HepG2 (cell line): ENCODE measurements around the gene DPP6. TPM values are rescaled to one million over a fixed set of nuclear protein-coding genes. Genes with fewer than 3 reads are reported as not detected.

ENCODE experiments used
- BCL6 ChIP-seq: IDR thresholded peaks from 2 replicates; pipeline ENCODE4 v1.6.1; 2016; ENCODE audit warnings: missing genetic modification reagents, missing compliant biosample characterization
- CCDC6 ChIP-seq: sonication (generic); formaldehyde crosslinking; IDR thresholded peaks from 2 replicates; pipeline ENCODE4 v1.8.1; 2022; ENCODE audit warnings: mild to moderate bottlenecking, missing genetic modification reagents, moderate library complexity
- CEBPG ChIP-seq: IDR thresholded peaks from 2 replicates; pipeline ENCODE4 v1.6.1; 2016
- ETV5 ChIP-seq: IDR thresholded peaks from 2 replicates; pipeline ENCODE4 v1.6.1; 2018; ENCODE audit warnings: missing biosample characterization, missing genetic modification reagents, inconsistent platforms, borderline replicate concordance
- KDM5B ChIP-seq: sonication (generic); formaldehyde crosslinking; IDR thresholded peaks from 2 replicates; pipeline ENCODE4 v1.4.0; 2020; ENCODE audit warnings: missing genetic modification reagents, mild to moderate bottlenecking, borderline replicate concordance
- KDM6A ChIP-seq: IDR thresholded peaks from 2 replicates; pipeline ENCODE4 v1.6.1; 2016; ENCODE audit warnings: low read depth
- NR2C2 ChIP-seq: sonication (generic); formaldehyde crosslinking; IDR thresholded peaks from 2 replicates; pipeline ENCODE4 v1.4.0; 2020; ENCODE audit warnings: missing genetic modification reagents, mild to moderate bottlenecking, moderate library complexity, borderline replicate concordance
- POGZ ChIP-seq: sonication (generic); formaldehyde crosslinking; IDR thresholded peaks from 2 replicates; pipeline ENCODE4 v1.4.0; 2020; ENCODE audit warnings: mild to moderate bottlenecking, missing genetic modification reagents
- SSRP1 ChIP-seq: IDR thresholded peaks from 2 replicates; pipeline ENCODE4 v1.6.1; 2016; ENCODE audit warnings: control low read depth
- ZNF879 ChIP-seq: sonication (generic); formaldehyde crosslinking; IDR thresholded peaks from 2 replicates; pipeline ENCODE4 v1.8.1; 2023; ENCODE audit warnings: missing genetic modification reagents
- polyA plus RNA-seq, 8 experiments: library from polyadenylated mRNA; depleted of rRNA in 3 of 8; stranded (reverse) in 7 of 8; unstranded in 1 of 8; fragments of >200 nt; fragmentation: Illumina TruSeq in 4 of 8; extraction: Trizol in 4 of 8; gene quantifications; 2 replicates each; pipeline versions ENCODE4 v1.2.1 to v1.2.3, GENCODE V29; 2011 to 2016; ENCODE audit warnings: low read depth in 4 of 8, missing spikeins in 1 of 8, mixed read lengths in 1 of 8; ENCODE audit not compliant: insufficient read depth in 1 of 8
- total RNA-seq, 5 experiments: library from RNA; depleted of rRNA; stranded (reverse); fragments of >200 nt; fragmentation: Illumina TruSeq; extraction: Trizol; gene quantifications; 2 replicates each; pipeline ENCODE4 v1.2.3, GENCODE V29; 2016; ENCODE audit warnings: low read depth in 1 of 5
- TF ChIP-seq, protein P1 (sequence below): IDR thresholded peaks from 2 replicates; pipeline ENCODE4 v1.6.1; 2016; ENCODE audit warnings: missing biosample characterization, missing genetic modification reagents, low read depth
- TF ChIP-seq, protein P2 (sequence below): IDR thresholded peaks from 2 replicates; pipeline ENCODE4 v1.6.1; 2016; ENCODE audit warnings: mild to moderate bottlenecking, missing biosample characterization, missing genetic modification reagents
- TF ChIP-seq, protein P3 (sequence below): fragments of 450-650 bp; IDR thresholded peaks from 2 replicates; pipeline ENCODE4 v1.6.1; 2017; ENCODE audit warnings: mild to moderate bottlenecking
- TF ChIP-seq, protein P4 (sequence below): sonication (generic); formaldehyde crosslinking; IDR thresholded peaks from 2 replicates; pipeline ENCODE4 v1.5.0; 2020; ENCODE audit warnings: missing genetic modification reagents

DPP6 gene
- total and polyA plus RNA-seq, 2 of the 13 experiments (the other 11 are each of a cell fraction or from before 2014, with no cell fraction given) = not detected

DNA sequence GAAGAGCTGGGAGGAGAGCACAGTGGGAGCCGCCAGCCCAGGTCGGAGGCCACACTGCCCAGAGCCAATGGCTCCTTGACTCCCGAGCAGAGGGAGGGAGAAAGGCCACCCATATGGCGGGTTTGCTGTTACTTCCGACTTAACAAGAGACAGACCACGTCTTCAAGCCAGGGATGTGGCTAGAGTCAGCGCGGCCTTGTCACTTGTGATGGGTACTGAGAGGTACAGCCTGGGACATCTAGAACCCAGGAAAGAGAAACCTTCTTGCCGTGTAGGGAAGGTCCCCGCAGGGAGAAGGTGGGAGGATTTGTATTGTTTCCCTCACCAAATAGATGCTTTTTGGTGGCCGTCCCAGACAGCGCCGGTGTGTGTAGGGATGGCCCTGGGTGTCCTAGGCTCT, 823.1 kb downstream of the DPP6 start (continued):
- TF ChIP-seq, protein P1, sequence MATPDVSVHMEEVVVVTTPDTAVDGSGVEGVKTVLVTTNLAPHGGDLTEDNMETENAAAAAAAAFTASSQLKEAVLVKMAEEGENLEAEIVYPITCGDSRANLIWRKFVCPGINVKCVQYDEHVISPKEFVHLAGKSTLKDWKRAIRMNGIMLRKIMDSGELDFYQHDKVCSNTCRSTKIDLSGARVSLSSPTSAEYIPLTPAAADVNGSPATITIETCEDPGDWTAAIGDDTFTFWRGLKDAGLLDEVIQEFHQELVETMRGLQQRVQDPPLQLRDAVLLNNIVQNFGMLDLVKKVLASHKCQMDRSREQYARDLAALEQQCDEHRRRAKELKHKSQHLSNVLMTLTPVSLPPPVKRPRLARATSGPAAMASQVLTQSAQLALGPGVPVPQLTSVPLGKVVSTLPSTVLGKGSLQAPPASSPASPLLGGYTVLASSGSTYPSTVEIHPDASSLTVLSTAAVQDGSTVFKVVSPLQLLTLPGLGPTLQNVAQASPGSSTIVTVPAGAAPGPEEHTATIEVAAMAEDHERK (CRISPR knock-in tag) = no peak
- TF ChIP-seq POGZ (CRISPR knock-in tag) (no peak), CCDC6 (CRISPR knock-in tag) (no peak), SSRP1 (CRISPR knock-in tag) (no peak), NR2C2 (CRISPR knock-in tag) (no peak), ETV5 (CRISPR knock-in tag) (no peak), ZNF879 (no peak), KDM5B (CRISPR knock-in tag) (no peak), BCL6 (CRISPR knock-in tag) (no peak), CEBPG (CRISPR knock-in tag) (no peak), KDM6A (CRISPR knock-in tag) (no peak)
- TF ChIP-seq, protein P2, sequence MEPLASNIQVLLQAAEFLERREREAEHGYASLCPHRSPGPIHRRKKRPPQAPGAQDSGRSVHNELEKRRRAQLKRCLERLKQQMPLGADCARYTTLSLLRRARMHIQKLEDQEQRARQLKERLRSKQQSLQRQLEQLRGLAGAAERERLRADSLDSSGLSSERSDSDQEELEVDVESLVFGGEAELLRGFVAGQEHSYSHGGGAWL (CRISPR knock-in tag) = no peak
- TF ChIP-seq, protein P3, sequence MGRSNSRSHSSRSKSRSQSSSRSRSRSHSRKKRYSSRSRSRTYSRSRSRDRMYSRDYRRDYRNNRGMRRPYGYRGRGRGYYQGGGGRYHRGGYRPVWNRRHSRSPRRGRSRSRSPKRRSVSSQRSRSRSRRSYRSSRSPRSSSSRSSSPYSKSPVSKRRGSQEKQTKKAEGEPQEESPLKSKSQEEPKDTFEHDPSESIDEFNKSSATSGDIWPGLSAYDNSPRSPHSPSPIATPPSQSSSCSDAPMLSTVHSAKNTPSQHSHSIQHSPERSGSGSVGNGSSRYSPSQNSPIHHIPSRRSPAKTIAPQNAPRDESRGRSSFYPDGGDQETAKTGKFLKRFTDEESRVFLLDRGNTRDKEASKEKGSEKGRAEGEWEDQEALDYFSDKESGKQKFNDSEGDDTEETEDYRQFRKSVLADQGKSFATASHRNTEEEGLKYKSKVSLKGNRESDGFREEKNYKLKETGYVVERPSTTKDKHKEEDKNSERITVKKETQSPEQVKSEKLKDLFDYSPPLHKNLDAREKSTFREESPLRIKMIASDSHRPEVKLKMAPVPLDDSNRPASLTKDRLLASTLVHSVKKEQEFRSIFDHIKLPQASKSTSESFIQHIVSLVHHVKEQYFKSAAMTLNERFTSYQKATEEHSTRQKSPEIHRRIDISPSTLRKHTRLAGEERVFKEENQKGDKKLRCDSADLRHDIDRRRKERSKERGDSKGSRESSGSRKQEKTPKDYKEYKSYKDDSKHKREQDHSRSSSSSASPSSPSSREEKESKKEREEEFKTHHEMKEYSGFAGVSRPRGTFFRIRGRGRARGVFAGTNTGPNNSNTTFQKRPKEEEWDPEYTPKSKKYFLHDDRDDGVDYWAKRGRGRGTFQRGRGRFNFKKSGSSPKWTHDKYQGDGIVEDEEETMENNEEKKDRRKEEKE = no peak
- TF ChIP-seq, protein P4, sequence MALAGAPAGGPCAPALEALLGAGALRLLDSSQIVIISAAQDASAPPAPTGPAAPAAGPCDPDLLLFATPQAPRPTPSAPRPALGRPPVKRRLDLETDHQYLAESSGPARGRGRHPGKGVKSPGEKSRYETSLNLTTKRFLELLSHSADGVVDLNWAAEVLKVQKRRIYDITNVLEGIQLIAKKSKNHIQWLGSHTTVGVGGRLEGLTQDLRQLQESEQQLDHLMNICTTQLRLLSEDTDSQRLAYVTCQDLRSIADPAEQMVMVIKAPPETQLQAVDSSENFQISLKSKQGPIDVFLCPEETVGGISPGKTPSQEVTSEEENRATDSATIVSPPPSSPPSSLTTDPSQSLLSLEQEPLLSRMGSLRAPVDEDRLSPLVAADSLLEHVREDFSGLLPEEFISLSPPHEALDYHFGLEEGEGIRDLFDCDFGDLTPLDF (CRISPR knock-in tag) = no peak
